Measurements from ENCODE around the gene DLG2. TPM values are rescaled to one million over a fixed set of nuclear protein-coding genes. Genes with fewer than 3 reads are reported as not detected.

The DLG2 gene
- total and polyA plus RNA-seq, 7 donors, result 0.23 to 5.3 (median 3.4) TPM

DNA sequence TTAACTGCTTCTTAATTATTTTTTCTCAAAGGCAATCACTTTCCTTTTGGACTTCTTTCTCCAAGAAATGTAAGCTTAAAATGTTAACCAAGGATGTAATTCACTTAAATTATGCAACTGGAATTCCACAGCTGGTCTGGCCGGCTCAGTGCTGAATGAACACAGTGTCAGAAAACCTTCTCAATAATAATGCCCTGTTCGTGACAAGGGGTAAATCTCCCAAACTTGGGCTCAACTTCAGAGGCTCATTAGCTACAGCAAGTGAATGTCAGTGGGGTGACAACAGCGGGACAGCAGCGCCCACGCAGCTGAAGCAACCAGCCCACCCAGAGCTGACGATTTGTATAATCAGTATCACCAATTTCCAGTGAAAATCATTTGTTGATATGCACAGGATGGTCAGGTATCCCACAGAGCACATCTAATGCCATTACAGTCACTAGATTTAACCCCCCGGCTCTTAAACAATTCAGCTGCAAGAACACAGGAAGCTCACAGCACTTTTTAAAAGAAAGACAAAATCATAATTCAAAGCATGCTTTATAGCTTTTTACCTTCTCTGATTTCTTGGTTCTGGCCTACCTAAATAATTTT is 704.8 kb downstream of the DLG2 start:
- no peak overlapping the region for H3K27ac ChIP-seq
- no peak for DNase-seq
- H3K9me3 ChIP-seq, result no peaks in the 10 kb centered on the region
- no peak for ATAC-seq
- WGBS, 3 donors, result 12 to 17% (median 17%) methylated on average over 7 of the region's 7 CpGs
- H3K4me1 ChIP-seq, result peaks cover 3% of the 10 kb centered on the region
- intact Hi-C loops (cut with DNase I), result no loop called here
- H3K36me3 ChIP-seq (ENCODE audit: insufficient read depth in 1 of 2, low read depth in 1 of 2), result no peaks in the 10 kb centered on the region
- TF ChIP-seq, protein P1, sequence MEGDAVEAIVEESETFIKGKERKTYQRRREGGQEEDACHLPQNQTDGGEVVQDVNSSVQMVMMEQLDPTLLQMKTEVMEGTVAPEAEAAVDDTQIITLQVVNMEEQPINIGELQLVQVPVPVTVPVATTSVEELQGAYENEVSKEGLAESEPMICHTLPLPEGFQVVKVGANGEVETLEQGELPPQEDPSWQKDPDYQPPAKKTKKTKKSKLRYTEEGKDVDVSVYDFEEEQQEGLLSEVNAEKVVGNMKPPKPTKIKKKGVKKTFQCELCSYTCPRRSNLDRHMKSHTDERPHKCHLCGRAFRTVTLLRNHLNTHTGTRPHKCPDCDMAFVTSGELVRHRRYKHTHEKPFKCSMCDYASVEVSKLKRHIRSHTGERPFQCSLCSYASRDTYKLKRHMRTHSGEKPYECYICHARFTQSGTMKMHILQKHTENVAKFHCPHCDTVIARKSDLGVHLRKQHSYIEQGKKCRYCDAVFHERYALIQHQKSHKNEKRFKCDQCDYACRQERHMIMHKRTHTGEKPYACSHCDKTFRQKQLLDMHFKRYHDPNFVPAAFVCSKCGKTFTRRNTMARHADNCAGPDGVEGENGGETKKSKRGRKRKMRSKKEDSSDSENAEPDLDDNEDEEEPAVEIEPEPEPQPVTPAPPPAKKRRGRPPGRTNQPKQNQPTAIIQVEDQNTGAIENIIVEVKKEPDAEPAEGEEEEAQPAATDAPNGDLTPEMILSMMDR (IDR thresholded peaks at IDR 0.05), result no peak
- H3K27me3 ChIP-seq (ENCODE audit: insufficient read depth in 3 of 3, low read length in 2 of 3), result no peaks in the 10 kb centered on the region
- H3K4me3 ChIP-seq, result peak overlapping the region; percentile 37

DNA sequence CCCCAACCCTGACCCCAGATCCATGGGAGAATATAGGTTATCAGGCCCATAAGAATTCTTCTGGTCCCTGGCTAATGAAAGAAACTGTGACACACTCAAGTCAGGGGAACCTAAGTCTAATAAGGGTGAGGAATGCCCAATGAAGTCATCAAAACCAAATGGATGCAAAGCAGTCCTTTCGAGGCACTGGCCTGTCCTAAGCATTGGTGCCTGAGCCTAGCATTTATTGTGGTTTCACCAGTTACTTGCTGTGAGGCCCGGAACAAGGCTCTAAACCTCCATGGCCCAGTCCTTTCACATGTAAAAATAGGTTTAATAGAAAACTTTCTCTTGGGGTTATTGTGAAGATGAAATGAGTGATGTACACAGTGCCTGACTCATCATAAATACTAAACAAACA is 712.6 kb downstream of the DLG2 start:
- 65 to 84% (median 75%) methylated on average over 2 of the region's 2 CpGs for WGBS, 3 donors
- H3K4me1 ChIP-seq, result no peaks in the 10 kb centered on the region
- ATAC-seq (no peak), DNase-seq (no peak)
- no peaks in the 10 kb centered on the region for H3K9me3 ChIP-seq
- intact Hi-C loops (cut with DNase I), result no loop called here
- H3K36me3 ChIP-seq (ENCODE audit: insufficient read depth in 1 of 2, low read depth in 1 of 2), result no peaks in the 10 kb centered on the region
- no peaks in the 10 kb centered on the region for H3K27me3 ChIP-seq (ENCODE audit: insufficient read depth in 3 of 3, low read length in 2 of 3)
- H3K4me3 ChIP-seq, result no peak overlapping the region
- no peak overlapping the region for H3K27ac ChIP-seq
- TF ChIP-seq, protein P1 (IDR thresholded peaks at IDR 0.05), result no peak

DNA sequence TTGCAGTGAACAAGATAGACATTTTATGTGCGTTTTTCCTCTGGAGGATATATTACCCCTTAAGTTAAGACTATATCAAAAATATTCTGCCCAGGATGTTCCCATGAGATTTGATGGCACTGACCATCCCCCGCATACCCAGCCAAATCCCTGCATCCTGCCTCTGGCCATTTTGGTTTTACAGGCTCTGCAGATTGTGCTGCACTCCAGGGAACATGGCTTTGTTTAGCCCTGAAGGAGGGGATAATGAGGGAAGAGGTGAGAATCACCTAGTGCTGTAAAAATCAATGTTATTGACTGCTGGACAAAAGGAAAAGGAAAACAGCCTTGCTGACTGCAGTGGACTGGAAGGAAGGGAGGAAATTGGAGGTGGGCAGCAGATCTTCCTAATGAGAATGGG is 717.4 kb downstream of the DLG2 start:
- 82 to 92% (median 83%) methylated on average over 2 of the region's 2 CpGs for WGBS, 3 donors
- intact Hi-C loops (cut with DNase I), result no loop called here

DNA sequence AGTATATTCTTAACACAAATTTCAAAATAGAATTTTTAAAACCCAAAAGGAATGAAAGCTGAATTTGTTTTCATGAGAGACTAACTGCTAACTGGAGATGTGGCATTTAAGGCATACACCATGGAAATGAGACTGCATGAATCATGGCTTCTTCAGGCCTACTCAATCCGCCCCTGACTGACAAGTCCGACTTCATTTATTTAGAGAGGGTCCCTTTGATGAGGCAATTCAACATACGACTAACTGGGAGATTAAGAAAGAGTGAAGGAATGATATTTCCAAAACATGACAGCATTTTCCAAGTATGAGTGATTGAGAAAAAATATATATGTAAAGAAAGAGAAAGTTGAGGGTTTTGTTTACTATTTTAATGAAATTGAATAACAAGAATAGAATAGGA is 720.1 kb downstream of the DLG2 start:
- no peaks in the 10 kb centered on the region for H3K27me3 ChIP-seq (ENCODE audit: insufficient read depth in 3 of 3, low read length in 2 of 3)
- intact Hi-C loops (cut with DNase I), result no loop called here

More for the DNA sequence above, 717.4 kb downstream of the DLG2 start:
- no peaks in the 10 kb centered on the region for H3K9me3 ChIP-seq
- H3K27me3 ChIP-seq (ENCODE audit: insufficient read depth in 3 of 3, low read length in 2 of 3), result no peaks in the 10 kb centered on the region
- ATAC-seq (no peak), DNase-seq (no peak)
- H3K4me1 ChIP-seq, result no peaks in the 10 kb centered on the region
- TF ChIP-seq, protein P1 (IDR thresholded peaks at IDR 0.05), result no peak
- no peaks in the 10 kb centered on the region for H3K36me3 ChIP-seq (ENCODE audit: insufficient read depth in 1 of 2, low read depth in 1 of 2)
- H3K4me3 ChIP-seq, result no peak overlapping the region
- H3K27ac ChIP-seq, result no peak overlapping the region

More for the DNA sequence above, 720.1 kb downstream of the DLG2 start:
- H3K36me3 ChIP-seq (ENCODE audit: insufficient read depth in 1 of 2, low read depth in 1 of 2), result no peaks in the 10 kb centered on the region
- ATAC-seq (no peak), DNase-seq (no peak)
- no peaks in the 10 kb centered on the region for H3K9me3 ChIP-seq
- H3K4me3 ChIP-seq, result no peak overlapping the region
- no peaks in the 10 kb centered on the region for H3K4me1 ChIP-seq
- 56 to 64% (median 59%) methylated on average over 3 of the region's 3 CpGs for WGBS, 3 donors
- no peak overlapping the region for H3K27ac ChIP-seq
- TF ChIP-seq, protein P1 (IDR thresholded peaks at IDR 0.05), result no peak
